NCI-H128 (cell line): Measurements from ENCODE around the gene PSME3.
"Not testable (repeated sequence)": the region's sequence is repeated elsewhere in the genome, so short reads cannot be mapped to it uniquely, and the experiment has no call there.

Experiments used
- DNase-seq: peaks from one replicate; lab custom pipeline; 2025; ENCODE audit not compliant: unreplicated experiment; lab: John Stamatoyannopoulos, UW

PSME3 gene

GRCh38 chr17:42873932-42874695, 40.9 kb downstream of the PSME3 start:
- DNase-seq: not testable (repeated sequence)

DNA sequence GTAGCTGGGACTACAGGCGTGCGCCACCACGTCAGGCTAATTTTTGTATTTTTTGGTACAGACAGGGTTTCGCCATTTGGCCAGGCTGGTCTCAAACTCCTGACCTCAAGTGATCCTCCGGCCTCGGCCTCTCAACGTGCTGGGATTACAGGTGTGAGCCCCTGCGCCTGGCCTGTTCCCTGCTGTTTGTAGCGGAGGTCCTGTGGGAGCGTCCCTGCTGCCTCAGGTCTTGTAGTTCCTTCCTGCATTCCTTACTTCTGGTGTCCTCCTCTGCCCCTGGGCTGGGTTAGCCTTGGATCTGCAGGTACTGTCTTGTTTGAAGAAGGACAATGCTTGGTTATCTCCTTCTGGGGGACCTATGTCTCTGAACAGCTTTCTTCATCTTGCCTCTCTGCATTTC, 43.8 kb downstream of the PSME3 start:
- DNase-seq: no peak

DNA sequence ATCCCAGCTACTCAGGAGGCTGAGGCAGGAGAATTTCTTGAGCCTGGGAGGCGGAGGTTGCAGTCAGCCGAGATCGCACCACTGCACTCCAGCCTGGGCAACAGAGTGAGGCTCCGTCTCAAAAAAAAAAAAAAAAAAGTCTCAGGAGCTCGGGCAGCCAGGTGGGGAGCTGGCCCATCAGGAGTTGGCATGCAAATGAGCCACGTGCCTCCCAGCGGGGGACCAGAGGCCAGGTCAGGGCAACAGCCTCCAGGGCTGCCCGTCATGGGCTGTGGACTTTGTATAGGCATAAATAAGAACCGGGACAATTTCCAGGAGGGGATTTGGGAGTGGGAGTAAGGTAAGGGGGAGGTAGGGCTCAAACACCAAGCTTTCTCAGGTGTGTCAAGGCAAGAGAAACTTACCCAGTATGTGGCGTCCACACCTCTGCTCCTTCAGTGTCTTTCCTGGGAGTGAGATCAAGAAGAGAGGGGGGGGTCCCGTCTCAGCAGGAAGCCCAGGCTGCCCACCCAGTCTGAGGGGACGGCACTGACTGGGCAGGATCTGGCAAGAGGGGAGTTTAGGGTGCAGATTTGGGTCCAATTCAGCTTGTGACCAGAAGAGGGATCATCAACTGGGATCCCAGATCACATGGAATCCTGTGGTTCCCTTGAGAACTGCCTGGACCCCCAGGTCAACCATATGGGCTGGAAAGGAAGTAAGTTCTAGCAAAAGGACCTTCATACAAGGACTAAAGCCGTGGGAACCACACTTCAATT, 45.1 kb downstream of the PSME3 start:
- no peak for DNase-seq

GRCh38 chr17:42878924-42879595, 45.9 kb downstream of the PSME3 start:
- DNase-seq: no peak

DNA sequence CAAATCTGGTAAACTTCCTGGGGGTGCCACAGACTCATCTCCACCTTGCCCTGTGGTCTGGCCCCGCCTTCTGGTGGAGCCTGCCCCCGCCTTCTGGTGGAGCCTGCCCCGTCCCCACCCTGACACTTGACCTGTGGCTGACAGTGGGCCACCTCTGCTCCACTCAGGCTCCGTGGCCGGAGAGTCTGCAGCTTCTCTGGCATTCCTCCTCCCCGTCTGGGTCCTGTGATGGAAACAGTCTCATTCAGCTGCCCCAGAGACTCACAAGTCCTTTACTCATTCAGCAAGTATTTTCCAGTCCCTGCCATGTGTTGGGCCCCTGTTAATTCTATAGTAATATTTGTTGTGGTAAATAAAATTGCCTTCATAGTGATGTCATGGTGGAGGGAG, 46.4 kb downstream of the PSME3 start:
- no peak for DNase-seq

GRCh38 chr17:42880776-42881310, 47.6 kb downstream of the PSME3 start:
- DNase-seq: no peak

DNA sequence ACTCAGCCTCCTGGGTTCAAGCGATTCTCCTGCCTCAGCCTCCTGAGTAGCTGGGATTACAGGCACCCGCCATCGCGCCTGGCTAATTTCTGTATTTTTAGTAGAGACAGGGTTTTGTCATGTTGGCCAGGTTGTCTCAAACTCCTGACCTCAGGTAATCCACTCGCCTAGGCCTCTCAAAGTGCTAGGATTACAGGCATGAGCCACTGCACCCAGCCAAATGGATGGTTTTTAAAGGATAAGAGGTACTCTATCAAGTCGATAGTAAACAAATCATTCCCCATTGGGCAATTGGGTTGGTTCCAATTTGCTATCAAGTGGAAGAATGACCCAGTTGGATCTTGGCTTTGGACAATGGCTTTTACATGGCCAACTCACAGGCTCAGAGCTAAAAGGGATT, 48.5 kb downstream of the PSME3 start:
- DNase-seq: peak; percentile 16

GRCh38 chr17:42882166-42882565, 49.0 kb downstream of the PSME3 start:
- no peak for DNase-seq

DNA sequence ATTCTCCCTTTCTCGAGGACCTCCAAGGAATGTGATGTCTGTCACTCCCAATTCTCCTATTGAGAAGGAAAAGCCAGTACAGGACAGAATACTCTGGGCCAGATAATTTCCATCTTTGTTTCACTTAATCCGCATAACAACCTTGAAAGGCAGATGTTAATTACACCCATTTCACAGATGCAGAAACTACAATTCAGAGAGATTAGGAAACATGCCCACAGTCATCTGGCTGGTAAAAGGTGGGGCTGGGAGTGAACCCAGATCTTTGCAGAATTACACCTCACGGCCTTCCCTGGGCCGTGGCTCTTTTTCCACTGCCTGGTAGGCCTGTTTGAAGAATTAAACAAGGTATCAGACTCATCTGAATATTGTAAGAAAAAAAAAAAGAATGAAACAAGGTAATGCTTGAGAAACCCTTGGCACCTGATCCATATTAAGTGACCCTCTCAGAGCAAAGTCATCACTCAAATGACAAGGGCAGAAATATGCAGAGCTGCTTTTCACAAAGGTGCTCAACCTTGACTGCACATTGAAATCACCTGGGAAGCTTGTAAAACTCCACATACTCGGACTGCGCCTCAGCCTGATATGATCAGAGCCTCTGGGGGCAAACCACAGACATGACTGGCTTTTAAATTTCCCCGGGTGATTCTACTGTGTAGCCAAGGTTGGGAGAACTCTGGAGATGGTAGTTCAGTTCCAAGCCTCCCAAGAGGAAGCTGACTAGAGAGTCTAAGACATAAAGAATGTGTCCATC, 50.8 kb downstream of the PSME3 start:
- DNase-seq: no peak

DNA sequence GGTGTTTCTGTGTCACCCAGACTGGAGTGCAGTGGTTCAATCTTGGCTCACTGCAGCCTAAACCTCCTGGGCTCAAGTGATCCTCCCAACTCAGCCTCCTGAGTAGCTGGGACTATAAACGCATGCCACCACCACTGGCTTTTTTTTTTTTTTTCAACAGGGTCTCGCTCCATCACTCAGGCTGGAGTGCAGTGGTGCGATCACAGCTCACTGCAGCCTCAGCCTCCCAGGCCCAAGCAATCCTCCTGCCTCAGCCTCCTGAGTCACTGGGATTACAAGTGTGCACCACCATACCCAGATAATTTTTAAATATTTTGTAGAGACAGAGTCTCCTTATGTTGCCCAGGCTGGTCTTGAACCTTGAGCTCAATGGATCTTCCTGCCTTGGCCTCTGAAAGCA, 52.6 kb downstream of the PSME3 start:
- not testable (repeated sequence) for DNase-seq

GRCh38 chr17:42886283-42887176, 53.3 kb downstream of the PSME3 start:
- DNase-seq: no peak

- DNase-seq: no peak
These were observed 56.6 kb downstream of the PSME3 start for GRCh38 chr17:42889809-42890208.

DNA sequence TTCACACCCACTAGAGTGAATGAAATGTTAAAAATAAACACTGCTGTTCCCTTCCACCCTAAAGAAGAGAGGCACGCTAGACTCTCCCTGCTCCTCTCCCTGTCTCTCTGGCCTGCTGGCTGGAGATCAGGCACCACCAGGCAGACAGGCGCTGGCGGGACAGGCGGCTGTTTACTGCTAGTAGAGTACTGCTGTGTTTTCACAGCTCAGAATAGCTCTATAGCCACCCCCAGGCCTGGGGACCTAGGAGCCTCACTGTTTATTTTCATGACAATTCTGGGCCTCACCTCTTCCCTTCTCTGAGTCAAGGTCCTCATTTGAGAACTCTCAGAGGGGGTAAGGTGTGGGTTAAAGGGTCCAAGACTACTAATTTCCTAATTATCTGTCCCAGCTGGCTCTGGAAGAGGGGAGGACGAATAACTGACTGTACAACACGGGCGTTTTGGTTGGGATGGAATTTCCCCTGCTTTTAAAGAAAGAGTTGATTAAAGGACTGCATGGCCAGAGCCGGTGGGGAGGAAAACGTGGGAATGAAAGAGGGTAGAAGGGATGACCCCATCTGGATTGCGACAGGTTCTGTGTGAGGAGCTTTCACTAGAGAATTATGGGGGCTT, 58.4 kb downstream of the PSME3 start:
- DNase-seq: no peak

DNA sequence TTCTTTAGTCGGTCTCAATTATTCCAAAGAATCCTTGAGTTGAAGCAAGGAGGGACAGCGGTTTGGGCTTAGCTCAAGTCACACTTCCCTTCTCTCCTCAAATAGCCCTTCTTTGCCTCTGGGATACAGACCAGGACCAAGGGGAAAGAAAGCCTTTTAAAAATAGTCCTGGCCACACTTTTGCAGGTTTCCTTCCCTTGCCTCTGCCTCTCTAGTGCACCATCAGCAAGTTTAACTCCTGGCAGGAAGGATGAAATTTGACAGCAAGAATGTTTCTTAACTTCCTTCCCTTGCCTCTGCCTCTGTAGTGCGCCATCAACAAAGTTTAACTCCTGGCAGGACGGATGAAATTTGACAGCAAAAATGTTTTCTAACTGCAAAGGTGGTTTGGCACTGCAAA, 60.2 kb downstream of the PSME3 start:
- DNase-seq: no peak
